Hepatocyte (in vitro differentiated cells): ENCODE data around the gene POLR3GL. TPM values are rescaled to one million over a fixed set of nuclear protein-coding genes. Genes with fewer than 3 reads are reported as not detected.

Experiments
- DNase-seq: peaks from one replicate; pipeline ENCODE4 v3.0.0-alpha.2; 2016; ENCODE audit warnings: low spot score
- H2AFZ ChIP-seq: fragments of 200-600 bp; sonication (generic); 2 replicates; pipeline ENCODE4 v1.6.0; 2016; ENCODE audit warnings: antibody characterized with exemption, mild to moderate bottlenecking
- H3K27ac ChIP-seq: fragments of 200-600 bp; sonication (generic); 2 replicates; pipeline ENCODE4 v1.5.1; 2016; ENCODE audit warnings: mild to moderate bottlenecking
- H3K27me3 ChIP-seq: fragments of 200-600 bp; sonication (generic); 2 replicates; pipeline ENCODE4 v1.6.1; 2016
- H3K36me3 ChIP-seq: fragments of 200-600 bp; sonication (generic); replicated peaks from 2 replicates; pipeline ENCODE4 v1.5.1; 2016; ENCODE audit warnings: low read depth; ENCODE audit not compliant: insufficient read depth
- H3K4me1 ChIP-seq: fragments of 200-600 bp; sonication (generic); 2 replicates; pipeline ENCODE4 v1.5.1; 2016; ENCODE audit warnings: mild to moderate bottlenecking, moderate library complexity; ENCODE audit not compliant: insufficient read depth
- H3K4me2 ChIP-seq: fragments of 200-600 bp; sonication (generic); 2 replicates; pipeline ENCODE4 v1.6.0; 2016
- H3K4me3 ChIP-seq: fragments of 200-600 bp; sonication (generic); 2 replicates; pipeline ENCODE4 v1.5.1; 2016; ENCODE audit warnings: mild to moderate bottlenecking
- H3K79me2 ChIP-seq: fragments of 200-600 bp; sonication (generic); 2 replicates; pipeline ENCODE4 v1.6.0; 2017; ENCODE audit warnings: mild to moderate bottlenecking
- H3K9me2 ChIP-seq: fragments of 200-600 bp; sonication (generic); replicated peaks from 2 replicates; pipeline ENCODE4 v1.6.0; 2017; ENCODE audit warnings: mild to moderate bottlenecking; ENCODE audit not compliant: insufficient read depth
- H3K9me3 ChIP-seq: fragments of 200-600 bp; sonication (generic); 2 replicates; pipeline ENCODE4 v1.5.1; 2016; ENCODE audit warnings: low read depth, mild to moderate bottlenecking
- H4K20me1 ChIP-seq: fragments of 200-600 bp; sonication (generic); 2 replicates; pipeline ENCODE4 v1.6.0; 2016; ENCODE audit warnings: mild to moderate bottlenecking; ENCODE audit not compliant: insufficient read depth, poor library complexity, severe bottlenecking
- EZH2 ChIP-seq: fragments of 200-600 bp; sonication (generic); IDR thresholded peaks from 2 replicates; pipeline ENCODE4 v1.6.1; 2016; ENCODE audit warnings: antibody characterized with exemption, mild to moderate bottlenecking, borderline replicate concordance
- EZH2phosphoT487 ChIP-seq: fragments of 200-600 bp; sonication (generic); IDR thresholded peaks from one replicate; pipeline ENCODE4 v1.6.1; 2018; ENCODE audit warnings: antibody characterized with exemption, mild to moderate bottlenecking, low read depth, moderate library complexity; ENCODE audit not compliant: unreplicated experiment, severe bottlenecking
- WGBS: methylation state at CpG from one replicate; pipeline ENCODE4 v1.1.6; 2016; ENCODE audit warnings: low lambda C conversion rate; ENCODE audit errors: missing lambda C conversion rate; 5-methylcytosine and 5-hydroxymethylcytosine counted together
- polyA plus RNA-seq: library from polyadenylated mRNA; unstranded; fragments of >200 nt; fragmentation: Nextera tagmentation; extraction: Ambion mirVana; gene quantifications from 2 replicates; pipeline ENCODE4 v1.2.1, GENCODE V29; 2016
- total RNA-seq: library from RNA; depleted of rRNA; stranded (reverse); fragments of >200 nt; gene quantifications from 2 replicates; pipeline ENCODE4 v1.2.3, GENCODE V29; 2014
- TF ChIP-seq, protein P1 (sequence below): fragments of 200-600 bp; sonication (generic); IDR thresholded peaks from 2 replicates; pipeline ENCODE4 v1.5.1; 2016; ENCODE audit warnings: antibody characterized with exemption, mild to moderate bottlenecking; ENCODE audit not compliant: poor library complexity

POLR3GL gene
- total and polyA plus RNA-seq, 2 experiments from 2014 or later = 10.5 to 27.3 TPM

- WGBS = 4% methylated on average over 56 of the region's 57 CpGs
- Histone ChIP-seq H3K4me1 (peaks cover 32% of the 10 kb centered on the region), H3K9me3 (no peaks in the 10 kb centered on the region), H3K79me2 (no peaks in the 10 kb centered on the region), H3K36me3 (no peaks in the 10 kb centered on the region), H2AFZ (peak overlapping the region; percentile 24), H3K27me3 (peaks cover 29% of the 10 kb centered on the region), H3K9me2 (no peaks in the 10 kb centered on the region), H4K20me1 (no peaks in the 10 kb centered on the region), H3K4me2 (peak overlapping the region; percentile 94), H3K4me3 (peak overlapping the region; percentile 31), H3K27ac (no peak overlapping the region)
- TF ChIP-seq, protein P1, sequence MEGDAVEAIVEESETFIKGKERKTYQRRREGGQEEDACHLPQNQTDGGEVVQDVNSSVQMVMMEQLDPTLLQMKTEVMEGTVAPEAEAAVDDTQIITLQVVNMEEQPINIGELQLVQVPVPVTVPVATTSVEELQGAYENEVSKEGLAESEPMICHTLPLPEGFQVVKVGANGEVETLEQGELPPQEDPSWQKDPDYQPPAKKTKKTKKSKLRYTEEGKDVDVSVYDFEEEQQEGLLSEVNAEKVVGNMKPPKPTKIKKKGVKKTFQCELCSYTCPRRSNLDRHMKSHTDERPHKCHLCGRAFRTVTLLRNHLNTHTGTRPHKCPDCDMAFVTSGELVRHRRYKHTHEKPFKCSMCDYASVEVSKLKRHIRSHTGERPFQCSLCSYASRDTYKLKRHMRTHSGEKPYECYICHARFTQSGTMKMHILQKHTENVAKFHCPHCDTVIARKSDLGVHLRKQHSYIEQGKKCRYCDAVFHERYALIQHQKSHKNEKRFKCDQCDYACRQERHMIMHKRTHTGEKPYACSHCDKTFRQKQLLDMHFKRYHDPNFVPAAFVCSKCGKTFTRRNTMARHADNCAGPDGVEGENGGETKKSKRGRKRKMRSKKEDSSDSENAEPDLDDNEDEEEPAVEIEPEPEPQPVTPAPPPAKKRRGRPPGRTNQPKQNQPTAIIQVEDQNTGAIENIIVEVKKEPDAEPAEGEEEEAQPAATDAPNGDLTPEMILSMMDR = no peak
- peak; percentile 25 for TF ChIP-seq EZH2
- no peak for TF ChIP-seq EZH2phosphoT487
- peak; percentile 39 for DNase-seq
Measured at GRCh38 chr1:145961425-145962156, 2.9 kb upstream of the POLR3GL start.

DNA sequence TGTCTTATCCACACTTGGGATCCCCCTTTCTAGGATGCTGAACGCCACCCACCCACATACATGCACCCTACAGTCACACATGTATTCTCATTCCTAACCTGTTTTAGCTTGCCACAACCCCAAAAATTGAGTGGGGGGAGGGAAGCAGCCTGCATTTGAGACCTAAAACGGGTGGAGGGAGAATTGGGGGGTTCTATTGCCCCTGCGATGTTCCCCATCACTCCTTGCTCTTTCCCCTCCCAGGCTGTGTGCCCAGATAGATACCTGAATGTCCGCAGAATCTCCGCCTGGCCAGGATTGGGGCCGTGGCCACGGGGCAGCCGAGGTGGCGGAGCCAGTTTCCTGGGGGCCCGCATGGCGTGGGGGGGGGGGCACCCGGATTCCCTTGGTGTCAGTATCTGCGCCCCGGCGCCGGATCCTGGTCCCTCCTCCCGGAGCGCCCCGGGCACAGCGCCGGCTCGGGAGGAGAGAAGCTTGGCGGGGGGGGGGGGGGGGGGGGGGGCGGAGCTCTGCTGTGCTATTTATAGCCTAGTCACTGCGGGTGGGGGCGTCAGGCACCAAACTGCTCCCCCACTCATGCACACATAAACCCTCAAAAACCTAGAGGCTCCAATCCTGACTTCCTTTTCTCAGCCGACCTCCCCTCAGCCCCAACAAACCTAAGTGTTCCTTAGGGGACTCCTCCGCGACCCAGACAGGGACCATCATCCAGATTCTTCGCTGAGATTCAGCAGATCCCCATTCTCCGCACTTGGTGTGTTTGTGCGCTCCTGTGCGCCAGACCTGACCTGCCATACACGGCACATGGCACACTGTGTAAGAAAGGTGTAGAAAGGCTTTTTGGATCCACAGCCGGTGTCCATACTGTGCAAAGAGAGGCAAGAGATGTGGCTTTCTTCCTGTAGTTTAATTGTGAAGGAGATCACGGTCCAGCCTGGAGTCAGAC, 2.1 kb upstream of the POLR3GL start:
- H3K27ac ChIP-seq = peak overlapping the region; percentile 51
- H3K27me3 ChIP-seq = peaks cover 29% of the 10 kb centered on the region
- no peaks in the 10 kb centered on the region for H3K9me3 ChIP-seq
- H3K9me2 ChIP-seq = no peaks in the 10 kb centered on the region
- H3K4me1 ChIP-seq = peaks cover 32% of the 10 kb centered on the region
- peak; percentile 31 for DNase-seq
- 12% methylated on average over 17 of the region's 36 CpGs for WGBS
- peak overlapping the region; percentile 31 for H3K4me3 ChIP-seq
- TF ChIP-seq, protein P1 = no peak
- no peak for TF ChIP-seq EZH2phosphoT487
- TF ChIP-seq EZH2 = no peak
- H3K79me2 ChIP-seq = peaks cover 2% of the 10 kb centered on the region
- H3K4me2 ChIP-seq = peak overlapping the region; percentile 94
- no peak overlapping the region for H2AFZ ChIP-seq
- H4K20me1 ChIP-seq = no peaks in the 10 kb centered on the region
- H3K36me3 ChIP-seq = no peaks in the 10 kb centered on the region

GRCh38 chr1:145963265-145964019, 1.0 kb upstream of the POLR3GL start:
- peaks cover 29% of the 10 kb centered on the region for H3K27me3 ChIP-seq
- peak overlapping the region; percentile 89 for H3K27ac ChIP-seq
- H3K36me3 ChIP-seq = no peaks in the 10 kb centered on the region
- H2AFZ ChIP-seq = peak overlapping the region; percentile 74
- no peaks in the 10 kb centered on the region for H3K9me2 ChIP-seq
- 52% methylated on average over 5 of the region's 5 CpGs for WGBS
- H3K79me2 ChIP-seq = peaks cover 5% of the 10 kb centered on the region
- H3K9me3 ChIP-seq = no peaks in the 10 kb centered on the region
- H4K20me1 ChIP-seq = no peaks in the 10 kb centered on the region
- TF ChIP-seq EZH2 (no peak), EZH2phosphoT487 (no peak)
- TF ChIP-seq, protein P1 = no peak
- H3K4me3 ChIP-seq = no peak overlapping the region
- peak; percentile 34 for DNase-seq
- peak overlapping the region; percentile 94 for H3K4me2 ChIP-seq
- peaks cover 32% of the 10 kb centered on the region for H3K4me1 ChIP-seq
